Measurements from ENCODE around the gene RANBP3.
"Not testable (repeated sequence)": the region's sequence is repeated elsewhere in the genome, so short reads cannot be mapped to it uniquely, and the experiment has no call there.

Gene RANBP3, protein sequence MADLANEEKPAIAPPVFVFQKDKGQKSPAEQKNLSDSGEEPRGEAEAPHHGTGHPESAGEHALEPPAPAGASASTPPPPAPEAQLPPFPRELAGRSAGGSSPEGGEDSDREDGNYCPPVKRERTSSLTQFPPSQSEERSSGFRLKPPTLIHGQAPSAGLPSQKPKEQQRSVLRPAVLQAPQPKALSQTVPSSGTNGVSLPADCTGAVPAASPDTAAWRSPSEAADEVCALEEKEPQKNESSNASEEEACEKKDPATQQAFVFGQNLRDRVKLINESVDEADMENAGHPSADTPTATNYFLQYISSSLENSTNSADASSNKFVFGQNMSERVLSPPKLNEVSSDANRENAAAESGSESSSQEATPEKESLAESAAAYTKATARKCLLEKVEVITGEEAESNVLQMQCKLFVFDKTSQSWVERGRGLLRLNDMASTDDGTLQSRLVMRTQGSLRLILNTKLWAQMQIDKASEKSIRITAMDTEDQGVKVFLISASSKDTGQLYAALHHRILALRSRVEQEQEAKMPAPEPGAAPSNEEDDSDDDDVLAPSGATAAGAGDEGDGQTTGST

DNA sequence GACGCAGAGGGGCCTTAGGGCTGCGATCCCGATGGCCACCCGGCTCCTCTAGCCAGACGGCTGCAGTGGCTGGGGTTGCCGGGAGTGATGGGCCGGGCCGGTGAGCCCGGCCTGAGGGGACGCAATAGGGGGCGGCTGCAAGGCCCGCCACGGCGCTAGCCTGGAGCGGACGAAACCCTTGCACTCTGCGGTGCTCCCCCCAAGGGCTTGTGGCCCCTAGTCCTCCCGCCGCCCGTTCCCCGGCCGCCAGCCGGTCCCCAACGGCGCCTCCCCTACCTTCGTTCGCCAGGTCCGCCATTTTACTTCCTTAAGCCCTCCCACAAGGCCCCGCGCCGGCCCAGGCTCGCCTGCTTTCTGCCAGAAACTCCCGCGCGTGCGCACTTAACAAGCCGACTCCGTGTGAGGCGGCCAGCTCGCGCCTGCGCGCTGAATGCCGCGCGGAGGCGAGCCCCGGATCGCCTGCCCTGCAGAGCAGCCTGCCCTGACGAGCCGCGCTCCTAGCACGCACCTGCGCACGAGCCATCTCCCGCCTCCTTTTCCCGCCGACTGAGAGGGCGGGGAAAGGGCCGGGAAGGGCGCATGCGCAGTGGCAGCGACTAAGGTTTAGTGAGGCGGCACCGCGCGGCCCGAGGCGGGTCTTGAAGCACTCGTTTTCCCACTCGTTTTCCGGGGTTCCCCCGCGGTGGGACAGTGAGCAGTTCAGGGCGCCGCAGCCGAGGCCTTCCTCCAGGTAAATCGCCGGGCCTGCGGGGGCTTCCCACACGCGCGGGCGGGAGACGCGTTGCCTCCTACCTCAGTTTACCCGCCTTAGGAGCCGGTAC is at the start of gene RANBP3:
Gene RANBP3, minus strand, starts transcription at position 356 of the 821 bp plus-strand sequence. Its CDS starts 58 bp downstream, at position 298.
- DNase-seq = peak; percentile 96

- DNase-seq = no peak
These were observed 48.7 kb upstream of the RANBP3 start for GRCh38 chr19:6026390-6027227.

DNA sequence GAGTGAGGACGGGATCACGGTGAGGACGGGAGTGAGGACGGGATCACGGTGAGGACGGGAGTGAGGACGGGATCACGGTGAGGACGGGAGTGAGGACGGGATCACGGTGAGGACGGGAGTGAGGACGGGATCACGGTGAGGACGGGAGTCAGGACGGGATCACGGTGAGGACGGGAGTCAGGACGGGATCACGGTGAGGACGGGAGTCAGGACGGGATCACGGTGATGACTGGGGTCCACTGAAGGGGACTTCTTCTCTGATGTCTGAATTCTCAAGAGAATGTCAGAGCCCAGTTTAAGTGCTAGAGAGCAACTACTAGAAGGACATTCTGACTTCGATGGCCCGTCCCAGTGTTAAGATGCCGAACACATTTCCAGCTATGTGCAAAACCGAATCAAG is 46.8 kb upstream of the RANBP3 start:
- not testable (repeated sequence) for DNase-seq

DNA sequence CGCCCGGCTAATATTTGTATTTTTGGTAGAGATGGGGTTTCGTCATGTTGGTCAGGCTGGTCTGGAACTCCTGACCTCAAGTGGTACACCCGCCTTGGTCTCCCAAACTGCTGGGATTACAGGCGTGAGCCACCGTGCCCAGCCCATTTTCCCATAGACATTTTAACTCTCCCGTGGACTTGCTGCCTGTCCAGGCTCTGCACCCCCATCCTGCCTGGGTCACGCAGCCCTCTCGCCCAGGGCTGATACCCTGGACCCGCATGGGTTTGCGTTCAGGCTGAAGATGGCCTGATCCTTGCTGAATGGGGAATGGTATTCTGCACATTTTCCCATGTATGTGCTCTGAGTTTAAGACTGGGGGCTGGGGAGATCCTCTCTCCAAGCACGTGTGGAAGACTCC is 46.0 kb upstream of the RANBP3 start:
- no peak for DNase-seq

DNA sequence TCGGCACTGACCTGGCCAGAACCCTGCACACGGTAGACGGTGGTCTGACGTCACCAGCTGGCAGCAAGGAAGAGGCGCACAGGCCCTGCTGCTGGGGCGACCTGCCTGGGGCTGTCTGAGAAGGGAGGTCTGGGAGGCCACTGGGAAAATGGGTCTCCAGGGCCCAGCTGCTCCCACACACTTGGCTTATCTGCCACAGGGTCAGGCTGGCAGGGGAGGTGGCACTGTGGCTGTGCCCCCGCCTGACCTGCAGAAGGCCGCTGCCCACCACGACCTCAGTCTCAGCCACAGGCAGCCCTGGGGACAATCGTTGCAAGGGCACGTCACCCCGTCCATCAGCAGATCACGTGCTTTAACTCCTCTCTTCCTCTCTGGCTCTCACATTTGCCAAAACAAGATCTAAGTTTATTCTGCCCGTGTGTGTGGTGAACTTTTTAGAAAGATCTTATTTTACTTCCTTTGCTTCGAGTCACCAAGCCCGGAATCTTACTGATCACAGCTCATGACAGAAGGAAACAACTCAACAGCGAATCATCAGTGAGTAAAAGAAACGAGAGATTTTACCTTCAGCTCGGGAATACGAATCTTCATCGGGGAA is 45.2 kb upstream of the RANBP3 start:
- DNase-seq = no peak

DNA sequence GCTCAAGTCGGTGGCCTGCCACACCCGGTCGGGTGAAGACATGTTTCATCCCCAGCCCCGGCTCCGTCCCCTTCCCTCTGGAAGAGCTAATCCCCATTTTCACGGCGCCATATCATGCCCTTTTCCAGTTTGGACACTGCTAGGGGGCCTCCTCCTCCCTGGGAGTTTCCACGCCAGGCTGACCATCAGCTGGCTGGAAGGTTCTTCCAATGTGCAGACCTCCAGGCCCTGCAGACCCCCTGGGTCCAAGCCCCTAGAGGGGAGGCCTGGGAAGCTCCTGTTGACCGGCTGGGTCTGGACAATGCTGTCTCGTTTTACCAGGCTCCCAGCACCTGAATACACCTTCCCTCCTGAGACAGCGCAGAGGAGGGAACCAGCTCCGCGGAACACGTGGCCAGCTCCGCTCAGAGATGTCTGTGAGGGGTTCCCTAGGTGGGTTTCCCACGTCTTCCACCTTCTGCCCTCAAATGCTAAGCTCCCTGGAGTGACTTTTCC is 44.7 kb upstream of the RANBP3 start:
- no peak for DNase-seq

GRCh38 chr19:6021878-6022569 is 44.1 kb upstream of the RANBP3 start:
- DNase-seq = peak; percentile 86

DNA sequence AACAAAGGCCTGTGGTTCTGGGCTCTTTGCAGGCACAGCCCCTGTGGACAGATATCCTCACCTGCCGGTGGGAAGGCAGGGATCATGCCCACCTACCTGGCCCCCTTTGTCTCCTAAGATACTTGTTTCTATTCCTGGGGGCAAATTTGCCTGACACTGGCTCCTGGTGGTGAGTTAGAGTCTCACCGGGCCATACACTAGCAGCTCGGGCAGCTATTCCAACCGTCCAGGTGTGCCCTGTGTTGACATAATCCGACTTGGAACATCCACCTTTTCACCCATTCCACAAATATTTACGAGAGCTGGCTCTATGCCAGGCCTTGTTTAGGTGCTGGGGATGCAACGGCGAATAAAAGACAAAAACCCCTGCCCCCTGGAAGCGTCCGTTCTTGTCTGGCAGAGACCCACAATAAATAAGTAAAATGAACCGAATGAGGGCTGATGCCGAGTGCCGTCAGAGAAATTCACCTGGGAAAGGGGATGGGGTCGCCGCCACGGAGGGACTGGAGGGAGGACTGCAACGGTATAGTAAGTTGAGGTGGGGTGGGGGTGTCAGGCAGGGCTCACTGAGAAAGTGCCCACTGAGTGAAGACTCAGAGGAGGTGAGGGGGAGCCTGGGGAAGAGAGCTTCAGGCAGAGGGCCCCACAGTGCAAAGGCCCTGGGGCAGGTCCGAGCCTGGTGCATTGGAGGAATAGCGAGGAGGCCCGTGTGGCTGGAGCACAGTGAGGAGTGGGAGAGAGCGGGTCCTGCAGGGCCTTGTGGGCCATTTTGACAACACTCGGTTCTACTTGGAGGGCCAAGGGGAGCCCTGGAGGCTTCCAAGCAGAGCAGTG is 43.2 kb upstream of the RANBP3 start:
- no peak for DNase-seq

GRCh38 chr19:6020166-6020882 is 42.4 kb upstream of the RANBP3 start:
- no peak for DNase-seq

GRCh38 chr19:6018786-6019185 is 40.8 kb upstream of the RANBP3 start:
- no peak for DNase-seq

GRCh38 chr19:6017576-6017975 is 39.6 kb upstream of the RANBP3 start:
- no peak for DNase-seq

DNA sequence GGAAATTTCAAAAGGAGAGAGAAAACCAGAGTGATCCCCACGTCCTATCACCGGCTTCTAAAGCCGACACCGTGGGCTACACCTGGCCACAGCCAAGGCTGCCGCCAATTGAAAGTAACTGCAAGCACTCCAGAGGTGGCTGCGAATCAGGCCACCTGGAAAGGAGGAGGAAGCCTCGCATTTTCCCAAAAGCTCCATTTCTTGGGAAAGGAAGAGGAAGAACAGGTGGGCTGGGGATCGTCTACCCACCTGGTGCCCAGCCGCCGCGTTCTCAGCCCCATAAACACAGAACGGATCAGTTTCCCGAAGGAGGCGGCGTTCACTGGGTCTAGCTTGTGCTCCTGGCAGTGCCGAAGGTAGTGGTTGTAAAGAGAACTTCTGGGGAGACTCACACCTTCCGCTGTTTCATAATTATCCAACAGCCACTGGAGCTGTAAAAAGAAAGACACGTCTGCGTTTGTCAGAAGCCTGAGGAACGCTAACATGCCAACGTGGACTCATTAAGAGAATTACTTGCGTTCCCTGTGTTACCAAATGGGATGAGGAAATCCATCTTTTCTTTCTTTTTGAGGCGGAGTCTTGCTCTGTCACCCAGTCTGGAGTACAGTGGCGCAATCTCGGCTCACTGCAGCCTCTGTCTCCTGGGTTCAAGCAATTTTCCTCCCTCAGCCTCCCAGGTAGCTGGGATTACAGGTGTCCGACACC is 38.1 kb upstream of the RANBP3 start:
- DNase-seq = no peak

DNA sequence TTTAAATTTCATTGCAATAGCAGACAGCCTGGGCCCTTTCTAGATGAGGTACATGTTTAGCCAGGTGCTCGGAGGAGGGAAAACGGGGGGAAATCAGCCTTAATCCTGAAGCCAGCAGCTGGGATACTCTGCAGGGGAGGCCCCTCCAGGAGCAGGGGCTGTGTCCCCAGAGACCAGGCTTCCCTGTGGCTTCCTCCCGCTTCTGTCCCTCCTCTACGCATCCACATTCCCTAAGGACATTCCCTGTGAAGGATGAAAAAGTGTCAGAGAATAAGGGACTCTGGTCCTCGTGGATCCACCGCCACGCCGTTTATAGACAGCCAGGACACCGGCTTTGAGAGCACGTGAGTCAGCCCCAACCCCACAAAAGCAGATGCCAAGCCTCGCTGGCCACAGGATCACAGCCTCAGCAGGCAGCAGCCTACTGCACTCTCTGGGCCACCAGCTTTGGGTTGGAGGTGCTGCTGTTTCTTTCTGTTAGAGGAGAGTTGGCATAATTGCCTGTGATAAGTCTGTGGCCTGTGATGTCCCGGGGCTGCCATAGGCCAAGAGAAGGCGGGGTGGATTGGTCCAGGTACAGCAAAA is 36.7 kb upstream of the RANBP3 start:
- DNase-seq = no peak

- DNase-seq = no peak
These were observed 34.7 kb upstream of the RANBP3 start for GRCh38 chr19:6012426-6013170.

DNA sequence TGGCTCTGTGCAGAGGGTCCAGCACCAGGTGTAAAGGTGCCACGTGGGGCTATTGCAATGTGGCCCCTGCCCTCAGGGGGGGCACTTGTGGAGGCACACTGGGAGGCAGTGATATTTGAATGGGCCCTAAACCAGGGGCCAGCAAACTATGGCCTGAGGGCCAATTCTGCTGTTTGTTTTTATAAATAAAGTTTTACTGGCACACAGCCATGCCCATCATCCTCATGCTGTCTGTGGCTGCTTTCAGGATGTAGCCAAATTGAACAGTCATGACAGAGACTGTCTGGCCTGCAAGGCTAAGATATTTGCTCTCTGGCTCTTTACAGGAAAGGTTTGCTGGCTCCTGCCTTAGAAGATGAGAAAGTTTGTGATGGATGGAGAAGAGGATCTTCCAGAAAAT is 33.9 kb upstream of the RANBP3 start:
- no peak for DNase-seq

GRCh38 chr19:6011206-6011605 is 33.3 kb upstream of the RANBP3 start:
- no peak for DNase-seq

DNA sequence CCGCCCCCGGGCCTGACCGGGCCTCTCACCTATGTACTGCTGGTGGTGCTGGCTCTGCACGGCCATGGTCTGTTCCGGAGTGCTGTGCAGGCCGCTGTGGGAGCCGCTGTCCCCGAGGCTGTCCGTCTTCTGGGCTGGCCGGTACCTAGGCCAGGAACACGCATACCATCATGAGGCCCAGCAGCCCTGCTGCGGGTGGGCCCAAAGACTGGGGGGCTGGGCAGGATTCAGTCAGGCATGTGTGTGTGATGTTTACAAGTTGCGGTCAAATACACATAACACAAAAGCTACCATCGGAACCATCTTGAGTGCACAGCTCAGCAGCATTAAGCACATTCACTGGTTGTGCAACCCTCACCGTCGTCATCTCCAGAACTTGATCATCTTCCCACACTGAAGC is 32.2 kb upstream of the RANBP3 start:
- no peak for DNase-seq

DNA sequence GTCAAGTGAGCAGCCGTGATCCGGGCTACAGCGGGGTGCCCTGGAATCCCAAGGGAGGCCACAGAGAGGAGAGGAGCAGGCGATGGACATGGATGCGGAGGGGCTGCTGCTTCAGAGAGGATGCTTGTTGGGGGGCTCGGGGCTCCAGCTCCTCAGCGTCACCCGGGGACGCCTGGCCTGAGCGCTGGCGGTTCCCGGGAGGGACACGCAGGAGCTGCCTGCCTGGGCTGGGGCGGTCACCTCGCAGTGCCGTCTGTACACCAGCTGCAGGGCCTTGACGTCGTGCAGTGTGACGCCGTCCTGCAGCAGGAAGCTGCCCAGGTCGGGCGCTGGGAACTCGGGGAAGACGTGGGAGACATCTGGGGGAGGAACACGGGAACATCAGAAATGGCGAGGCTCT is 29.9 kb upstream of the RANBP3 start:
- no peak for DNase-seq

Data from activated CD8-positive, alpha-beta memory T cell treated with anti-CD3 and anti-CD28 coated beads for 24 hours (primary cell).